Measurements from ENCODE around the gene KMT2C.
"Not testable (repeated sequence)": the region's sequence is repeated elsewhere in the genome, so short reads cannot be mapped to it uniquely, and the experiment has no call there.

The KMT2C gene

DNA sequence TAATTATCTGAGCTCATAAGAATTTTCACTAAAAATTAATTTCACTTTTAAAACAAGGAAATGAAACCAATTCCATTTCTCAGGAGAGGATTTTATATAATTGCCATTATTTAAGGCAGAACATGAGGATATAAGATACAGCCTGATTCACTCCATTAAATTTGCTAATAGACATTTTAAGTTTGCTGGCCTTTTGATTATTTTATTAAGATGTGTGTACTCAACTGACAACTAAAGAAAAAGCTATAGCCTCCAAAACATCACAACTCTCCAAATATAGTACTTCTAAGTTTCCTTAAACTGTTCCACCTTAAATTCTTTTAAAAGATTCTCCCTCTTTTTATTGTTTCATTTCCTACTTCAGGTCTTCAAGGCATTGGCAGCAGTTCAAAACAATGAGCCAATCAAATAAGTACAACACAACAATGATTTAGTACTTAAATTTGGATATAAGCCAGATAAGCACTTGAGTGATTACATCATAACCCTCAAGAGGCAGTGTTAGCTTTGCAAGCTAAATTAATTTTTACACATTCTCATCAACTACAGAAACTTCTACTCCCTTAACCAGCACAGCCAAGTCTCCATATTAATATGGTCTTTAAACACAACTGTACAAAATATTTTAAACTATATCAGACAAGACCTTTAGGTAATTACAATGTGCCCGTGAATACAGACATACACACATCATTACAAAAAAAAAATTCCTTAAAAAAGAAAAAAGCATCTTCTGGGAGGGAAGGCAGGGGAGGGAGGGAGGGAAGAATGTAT lies 121.8 kb downstream of the KMT2C start:
- no peak for DNase-seq (ENCODE audit: low read depth in 1 of 2, low spot score in 1 of 2)

DNA sequence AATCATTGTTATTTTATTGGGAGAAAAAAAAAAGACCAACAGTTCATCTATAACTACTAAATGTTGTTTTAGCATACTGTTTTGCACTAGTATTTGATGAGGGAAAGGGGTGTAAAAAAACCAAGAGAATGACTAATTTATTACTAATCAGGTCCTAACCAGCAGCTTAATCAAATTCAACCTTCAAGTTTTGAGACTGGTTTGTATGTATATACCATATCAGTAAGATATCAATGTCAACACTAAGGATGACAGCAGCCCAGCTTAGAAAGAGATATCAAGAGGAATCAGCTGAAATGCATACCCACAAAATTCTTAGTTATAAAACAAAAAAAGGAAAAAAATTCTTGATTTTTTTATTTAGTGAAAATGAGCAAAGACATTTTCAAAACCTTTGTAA lies 122.6 kb downstream of the KMT2C start:
- no peak for DNase-seq (ENCODE audit: low read depth in 1 of 2, low spot score in 1 of 2)

DNA sequence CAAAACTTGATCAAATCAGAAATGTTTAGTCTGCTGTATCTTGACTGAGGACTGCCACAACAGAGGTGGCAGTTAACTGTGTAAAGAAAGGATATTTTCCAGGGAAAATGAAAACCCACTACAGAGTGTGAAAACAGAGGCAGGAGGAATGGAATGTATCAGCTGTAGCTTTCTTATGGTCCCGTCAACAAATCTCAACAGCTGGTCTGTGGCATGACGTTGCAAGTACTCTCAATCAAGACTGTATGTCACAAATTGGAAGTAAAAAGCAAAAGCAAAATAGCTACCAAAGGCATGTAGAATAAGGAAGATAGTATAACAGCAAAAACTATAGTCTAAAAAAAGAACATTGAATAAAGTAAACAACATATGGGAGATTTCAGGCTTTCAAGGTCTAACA lies 123.5 kb downstream of the KMT2C start:
- DNase-seq (ENCODE audit: low read depth in 1 of 2, low spot score in 1 of 2), result no peak

DNA sequence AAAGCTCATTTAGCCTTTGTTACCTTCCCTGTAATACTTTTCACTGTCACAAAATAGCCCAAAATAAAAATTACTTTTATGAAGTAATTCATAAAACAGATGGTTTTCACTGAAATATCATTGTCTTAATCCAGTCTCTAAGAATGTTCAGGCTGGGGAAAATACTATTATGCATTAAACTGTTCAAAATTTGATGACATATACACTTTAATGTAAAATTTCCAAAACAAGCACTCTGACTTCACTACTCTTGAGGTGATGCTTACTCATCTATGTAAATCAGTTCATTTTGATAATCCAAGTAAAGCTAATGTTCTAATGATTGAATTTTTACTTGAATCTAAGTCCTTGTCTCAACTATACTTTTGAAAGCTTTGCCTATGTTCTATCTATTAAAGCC lies 127.9 kb downstream of the KMT2C start:
- DNase-seq (ENCODE audit: low read depth in 1 of 2, low spot score in 1 of 2), result no peak

DNA sequence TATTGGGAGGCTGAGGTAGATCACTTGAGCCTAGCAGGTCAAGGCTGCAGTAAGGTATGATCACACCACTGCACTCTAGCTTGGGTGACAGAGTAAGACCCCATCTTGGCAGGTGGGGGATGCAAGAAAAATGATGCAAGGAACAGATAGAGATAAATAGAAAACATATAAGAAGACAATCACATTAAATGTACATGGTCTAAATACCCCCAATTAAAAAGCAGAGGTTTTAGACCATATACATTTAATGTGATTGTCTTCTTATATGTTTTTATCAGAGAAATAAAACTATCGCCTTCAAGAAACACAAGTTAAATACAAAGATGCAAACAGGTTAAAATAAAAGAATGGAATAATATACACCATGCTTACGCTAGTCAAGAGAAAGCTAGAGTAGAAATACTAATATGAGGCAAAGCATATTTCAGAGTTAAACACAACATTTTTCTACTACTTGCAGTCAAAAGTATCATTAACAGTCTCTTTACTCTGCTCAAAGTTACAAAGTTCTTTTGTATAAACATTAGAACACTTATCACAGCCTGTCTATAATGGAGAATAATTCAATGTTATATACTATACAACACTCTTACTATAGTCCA lies 136.2 kb downstream of the KMT2C start:
- not testable (repeated sequence) for DNase-seq (ENCODE audit: low read depth in 1 of 2, low spot score in 1 of 2)

DNA sequence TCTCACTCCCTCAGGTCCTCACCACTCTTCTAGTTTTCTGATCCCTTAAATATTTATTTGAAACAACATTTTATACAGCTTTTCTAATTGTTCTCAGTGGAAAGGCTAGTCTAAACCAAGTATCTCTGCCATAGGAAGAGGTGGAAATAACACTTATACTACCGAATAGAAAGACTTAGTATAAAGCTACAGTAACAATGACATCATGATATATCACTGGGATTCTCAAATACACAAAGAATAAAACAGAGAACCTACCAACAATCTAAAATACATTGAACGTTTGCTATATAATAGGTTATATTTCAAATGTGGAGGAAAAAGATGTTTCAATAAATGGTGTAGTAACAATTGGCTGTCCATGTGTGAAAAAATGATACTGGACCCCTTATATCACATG lies 142.9 kb downstream of the KMT2C start:
- no peak for DNase-seq (ENCODE audit: low read depth in 1 of 2, low spot score in 1 of 2)

DNA sequence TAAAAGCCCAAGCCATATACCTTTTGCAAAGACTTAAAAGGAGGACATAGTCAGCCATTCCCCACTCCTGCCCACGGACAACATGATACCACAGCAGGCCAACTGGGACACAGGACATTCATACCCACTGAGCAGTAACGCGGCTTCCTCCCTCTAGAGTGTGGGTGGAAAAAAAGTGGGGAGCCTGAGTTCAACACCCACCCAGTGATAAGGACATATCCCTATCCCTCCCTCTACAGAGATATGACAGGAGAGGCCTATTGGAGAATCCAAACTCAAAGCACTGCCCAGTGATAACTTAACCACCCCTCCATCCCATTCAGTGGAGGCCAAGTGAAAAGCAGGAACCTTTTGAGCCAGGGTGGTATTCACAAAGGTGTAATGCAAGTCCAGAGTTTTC lies 148.8 kb downstream of the KMT2C start:
- DNase-seq (ENCODE audit: low read depth in 1 of 2, low spot score in 1 of 2), result not testable (repeated sequence)

DNA sequence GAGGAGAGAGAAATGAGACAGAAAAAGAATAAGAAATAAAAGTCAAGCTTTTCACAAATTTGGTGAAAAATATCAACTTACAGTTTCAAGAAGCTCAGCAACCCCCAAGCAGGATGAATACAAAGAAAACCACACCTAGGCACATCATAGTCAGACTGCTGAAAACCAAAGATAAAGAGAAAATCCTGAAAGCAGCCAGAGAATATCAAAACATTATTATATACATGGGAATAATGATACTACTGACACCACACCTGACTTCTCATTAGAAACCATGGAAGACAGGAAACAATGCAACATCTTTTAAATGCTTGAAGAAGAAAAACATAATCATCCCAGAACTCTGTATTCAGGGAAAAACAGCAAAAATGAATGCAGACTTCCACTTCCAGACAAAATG lies 149.6 kb downstream of the KMT2C start:
- DNase-seq (ENCODE audit: low read depth in 1 of 2, low spot score in 1 of 2), result not testable (repeated sequence)

DNA sequence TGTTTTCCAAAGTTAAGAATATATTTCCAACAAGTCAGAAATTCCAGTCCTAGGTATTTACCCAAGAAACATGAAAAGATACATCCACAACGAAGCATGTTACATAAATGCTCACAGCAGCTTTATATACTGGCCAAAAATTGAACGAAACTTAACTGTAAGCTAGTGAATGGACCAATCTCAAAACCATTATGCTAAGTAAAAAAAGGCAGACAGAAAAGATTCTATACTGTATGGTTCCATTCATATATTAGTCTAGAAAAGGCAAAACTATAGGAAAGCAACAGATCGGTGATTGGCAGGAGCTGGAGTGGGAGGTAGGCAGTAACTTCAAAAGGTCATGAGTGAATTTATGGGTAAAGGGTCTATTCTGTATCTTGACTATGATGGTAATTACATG lies 150.8 kb downstream of the KMT2C start:
- DNase-seq (ENCODE audit: low read depth in 1 of 2, low spot score in 1 of 2), result not testable (repeated sequence)

DNA sequence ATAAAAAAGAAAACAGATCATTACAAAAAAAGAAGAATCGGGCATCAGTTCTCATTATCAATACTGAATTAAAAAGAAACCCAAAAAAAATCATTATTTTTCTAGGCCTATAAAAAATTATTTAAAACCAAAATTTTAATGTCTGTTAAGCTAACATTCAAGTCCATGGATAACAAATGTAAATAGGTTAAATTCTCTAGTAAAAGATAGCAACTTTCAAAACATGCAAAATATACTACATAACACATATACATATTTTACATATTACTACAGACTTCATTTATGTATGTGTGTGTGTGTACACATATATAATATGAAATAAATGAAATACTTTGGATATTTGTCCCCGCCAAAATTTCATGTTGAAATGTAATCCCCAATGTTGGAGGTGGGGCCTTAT lies 158.1 kb downstream of the KMT2C start:
- DNase-seq (ENCODE audit: low read depth in 1 of 2, low spot score in 1 of 2), result not testable (repeated sequence)

DNA sequence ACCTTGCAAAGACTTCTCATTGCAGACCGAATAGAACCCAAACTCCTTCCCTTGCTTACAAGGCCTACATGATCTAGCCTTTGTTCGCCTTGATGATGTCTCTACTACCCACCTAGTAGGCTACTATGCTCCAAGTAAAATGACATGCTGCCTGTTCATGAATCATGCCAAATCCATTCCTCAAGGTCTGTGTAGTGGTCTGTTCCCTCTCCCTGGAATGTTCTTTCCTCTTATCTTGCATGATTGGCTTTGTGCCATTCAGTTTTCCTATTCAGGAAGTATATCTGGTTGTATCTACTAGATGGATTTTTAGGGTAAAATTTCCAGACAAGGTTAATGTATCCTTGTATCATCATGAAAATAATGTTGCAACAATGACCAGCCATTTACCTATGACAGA lies 165.4 kb downstream of the KMT2C start:
- not testable (repeated sequence) for DNase-seq (ENCODE audit: low read depth in 1 of 2, low spot score in 1 of 2)

DNA sequence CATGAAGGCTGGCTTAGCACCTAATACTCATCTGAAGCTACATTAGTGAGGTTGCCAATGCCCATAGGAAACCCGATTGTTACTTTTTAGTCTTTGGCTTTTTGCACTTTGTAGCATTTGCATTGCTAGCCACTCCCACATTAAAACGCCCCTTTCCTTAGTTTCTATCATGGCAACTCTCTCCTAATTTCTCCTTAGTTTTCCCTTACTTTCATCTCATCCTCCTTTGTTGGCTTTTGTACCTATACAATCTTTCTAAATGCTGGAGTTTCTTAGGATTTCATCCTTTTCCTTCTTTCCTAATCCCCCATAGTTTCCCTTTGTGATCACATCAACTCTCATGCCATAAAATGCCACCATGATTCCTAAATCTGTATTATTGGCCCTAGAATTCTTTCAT lies 168.9 kb downstream of the KMT2C start:
- not testable (repeated sequence) for DNase-seq (ENCODE audit: low read depth in 1 of 2, low spot score in 1 of 2)

DNA sequence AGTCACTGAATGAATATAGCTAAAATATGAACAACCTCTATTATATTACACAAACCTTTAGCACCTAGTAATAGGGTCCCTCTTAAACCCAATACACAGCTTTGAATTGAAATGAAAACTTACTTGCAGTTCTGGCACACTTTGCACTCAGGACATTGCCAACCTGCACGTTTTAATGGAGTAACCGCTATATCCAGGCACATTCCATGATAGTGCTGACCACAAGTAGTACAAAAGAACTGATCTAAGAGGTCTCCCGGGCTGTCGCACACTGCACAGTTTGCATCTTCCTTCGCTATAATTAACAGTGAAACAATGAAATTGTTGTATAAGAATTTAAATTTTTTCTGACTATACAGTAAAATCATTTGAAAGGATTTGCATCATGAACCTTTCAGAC lies 170.9 kb downstream of the KMT2C start:
- not testable (repeated sequence) for DNase-seq (ENCODE audit: low read depth in 1 of 2, low spot score in 1 of 2)

DNA sequence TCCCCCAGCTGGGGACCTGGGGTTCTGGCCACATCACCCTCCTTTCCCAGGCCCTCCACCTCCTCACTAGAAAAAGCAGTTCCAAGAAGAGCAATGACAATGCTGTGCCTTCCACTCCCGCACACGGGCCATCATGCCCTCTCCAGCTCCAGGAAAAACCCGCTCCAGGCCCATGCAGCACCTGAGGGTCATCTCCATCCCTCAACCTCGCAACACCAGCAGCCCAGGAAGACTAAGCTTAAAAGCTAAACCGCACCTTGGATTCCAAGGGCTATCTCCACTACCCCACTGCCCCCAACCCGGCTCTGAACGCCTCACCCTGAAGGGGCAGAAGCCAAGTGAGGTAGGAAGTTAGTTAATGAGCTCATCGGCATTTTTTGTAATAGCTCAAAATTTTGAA lies 173.7 kb downstream of the KMT2C start:
- not testable (repeated sequence) for DNase-seq (ENCODE audit: low read depth in 1 of 2, low spot score in 1 of 2)

DNA sequence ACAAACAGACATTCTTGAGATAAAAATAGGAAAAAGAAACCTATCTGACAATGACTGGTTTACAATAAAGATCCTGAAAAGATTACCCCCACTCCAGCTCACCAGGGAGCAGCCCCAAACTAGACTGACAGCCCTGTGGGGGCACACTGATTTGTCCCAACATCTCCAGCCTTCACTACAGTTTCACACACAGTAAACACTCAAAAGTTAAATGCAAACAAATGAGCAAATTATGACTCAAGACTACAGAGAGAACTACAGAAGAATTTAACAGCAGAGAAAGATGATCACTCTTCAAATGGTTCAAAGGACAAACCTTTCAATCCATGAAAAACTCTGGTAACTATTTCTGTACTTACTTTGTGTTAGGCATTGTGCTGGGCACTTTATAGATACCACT lies 176.2 kb downstream of the KMT2C start:
- not testable (repeated sequence) for DNase-seq (ENCODE audit: low read depth in 1 of 2, low spot score in 1 of 2)

DNA sequence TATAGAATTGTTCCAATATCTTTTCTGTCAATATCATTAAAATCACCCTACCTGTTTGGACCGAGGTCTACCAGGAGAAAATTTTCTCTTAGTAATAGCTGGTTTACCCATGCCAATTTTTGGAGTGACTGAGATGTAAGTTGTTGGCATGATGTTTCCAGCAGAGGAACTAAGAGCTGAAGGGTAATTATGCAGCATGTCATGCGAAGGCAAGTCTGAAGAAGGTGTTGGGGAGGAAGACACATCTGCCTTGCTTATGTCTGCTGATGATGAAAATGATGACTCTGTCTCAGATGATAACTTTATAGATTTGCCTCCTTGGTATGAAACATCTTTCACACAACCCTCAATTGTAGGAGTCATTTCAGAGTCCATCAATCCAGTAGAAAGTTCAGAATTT lies 188.0 kb downstream of the KMT2C start:
- not testable (repeated sequence) for DNase-seq (ENCODE audit: low read depth in 1 of 2, low spot score in 1 of 2)

DNA sequence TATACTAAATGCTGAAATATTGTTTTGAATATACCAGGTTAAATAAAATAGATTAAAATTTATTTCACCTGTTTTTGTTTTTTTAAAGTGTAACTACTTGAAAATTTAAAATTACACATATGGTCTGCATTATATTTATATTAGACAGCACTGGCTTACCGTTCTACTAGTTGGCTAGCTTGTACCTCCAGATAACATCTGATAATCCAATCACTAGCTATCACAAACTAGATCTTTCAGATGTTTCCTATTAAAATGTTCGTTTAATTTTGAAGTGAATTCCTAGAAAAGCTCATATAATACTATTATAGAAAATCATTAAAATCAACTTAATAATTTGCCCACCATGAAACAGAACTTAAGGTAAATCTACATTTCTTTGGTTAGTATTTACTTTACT lies 190.4 kb downstream of the KMT2C start:
- DNase-seq (ENCODE audit: low read depth in 1 of 2, low spot score in 1 of 2), result not testable (repeated sequence)

DNA sequence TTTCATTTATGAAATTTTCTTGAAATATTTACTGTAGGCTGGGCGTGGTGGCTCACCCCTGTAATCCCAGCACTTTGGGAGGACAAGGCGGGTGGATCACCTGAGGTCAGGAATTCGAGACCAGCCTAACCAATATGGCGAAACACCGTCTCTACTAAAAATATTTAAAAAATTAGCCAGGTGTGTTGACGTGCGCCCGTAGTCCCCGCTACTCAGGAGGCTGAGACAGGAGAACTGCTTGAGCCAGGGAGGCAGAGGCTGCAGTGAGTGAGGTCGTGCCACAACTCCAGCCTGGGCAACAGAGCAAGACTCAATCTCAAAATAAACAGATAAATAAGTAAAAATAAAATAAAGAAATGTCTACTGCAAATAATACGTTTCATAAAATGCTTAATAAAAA lies 192.3 kb downstream of the KMT2C start:
- not testable (repeated sequence) for DNase-seq (ENCODE audit: low read depth in 1 of 2, low spot score in 1 of 2)

DNA sequence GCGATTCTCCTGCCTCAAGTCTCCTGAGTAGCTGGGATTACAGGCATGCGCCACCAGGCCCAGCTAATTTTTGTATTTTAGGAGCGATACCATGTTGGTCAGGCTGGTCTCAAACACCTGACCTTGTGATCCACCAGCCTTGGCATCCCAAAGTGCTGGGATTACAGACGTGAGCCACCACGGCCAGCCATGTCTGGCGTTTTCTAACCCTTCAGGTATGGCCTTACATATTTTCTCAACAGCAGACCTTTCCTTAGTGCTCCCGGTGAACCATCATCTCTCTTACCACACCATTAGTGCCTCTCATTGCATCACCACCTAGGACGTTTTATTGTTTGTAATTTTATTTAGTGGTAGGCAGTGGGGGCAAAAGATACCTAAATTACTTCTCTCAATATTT lies 194.5 kb downstream of the KMT2C start:
- not testable (repeated sequence) for DNase-seq (ENCODE audit: low read depth in 1 of 2, low spot score in 1 of 2)

DNA sequence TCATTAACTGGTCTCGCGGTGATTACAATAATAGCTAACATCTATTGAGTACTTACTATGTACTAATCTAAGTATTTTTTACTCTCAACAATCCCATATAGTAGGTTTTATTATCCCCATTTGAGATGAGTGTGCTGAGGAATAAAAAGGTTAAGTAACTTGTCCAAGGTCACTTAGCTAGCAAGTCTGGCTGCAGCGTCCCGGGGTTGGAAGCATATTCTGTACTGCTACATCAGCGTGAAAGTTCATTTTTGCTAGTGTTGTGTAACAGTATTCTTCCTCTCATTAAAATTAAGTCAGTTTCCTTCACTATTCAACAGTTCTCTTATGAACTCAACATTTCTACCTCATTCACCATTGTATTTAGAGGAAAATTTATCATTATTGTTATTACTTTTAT lies 199.5 kb downstream of the KMT2C start:
- DNase-seq (ENCODE audit: low read depth in 1 of 2, low spot score in 1 of 2), result not testable (repeated sequence)

DNA sequence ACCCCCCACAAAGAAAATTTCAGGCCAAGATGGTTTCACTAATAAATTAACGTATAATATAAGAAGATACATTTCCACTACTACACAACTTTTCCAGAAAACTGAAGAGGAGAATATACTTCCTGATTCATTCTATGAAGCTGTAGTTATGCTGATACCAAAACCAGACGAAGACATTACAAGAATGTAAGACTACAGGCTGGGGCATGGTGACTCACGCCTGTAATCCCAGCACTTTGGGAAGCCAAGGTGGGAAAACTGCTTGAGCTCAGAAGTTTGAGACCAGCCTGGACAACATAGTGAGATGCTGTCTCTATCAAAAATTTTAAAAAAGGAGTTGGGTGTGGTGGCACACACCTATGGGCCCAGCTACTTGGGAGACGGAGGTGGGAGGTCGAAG lies 201.4 kb downstream of the KMT2C start:
- not testable (repeated sequence) for DNase-seq (ENCODE audit: low read depth in 1 of 2, low spot score in 1 of 2)

DNA sequence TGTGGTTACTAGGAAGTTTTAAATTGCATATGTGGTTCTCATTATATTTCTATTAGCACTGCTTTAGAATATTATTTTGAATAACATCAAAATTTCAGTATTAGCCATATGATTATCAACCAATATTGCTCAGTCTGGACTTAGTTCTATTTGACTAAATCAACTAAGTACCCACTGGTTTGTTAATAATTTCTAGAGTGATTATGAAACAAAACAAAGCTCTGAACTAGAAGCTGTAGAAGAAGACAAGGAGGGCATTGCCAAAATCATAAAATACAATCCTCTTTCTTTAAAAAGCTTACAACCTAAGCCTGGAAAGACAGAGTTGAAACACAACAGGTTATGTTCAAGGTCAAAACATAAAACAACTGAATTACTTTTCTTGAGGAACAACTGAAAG lies 204.7 kb downstream of the KMT2C start:
- no peak for DNase-seq (ENCODE audit: low read depth in 1 of 2, low spot score in 1 of 2)

DNA sequence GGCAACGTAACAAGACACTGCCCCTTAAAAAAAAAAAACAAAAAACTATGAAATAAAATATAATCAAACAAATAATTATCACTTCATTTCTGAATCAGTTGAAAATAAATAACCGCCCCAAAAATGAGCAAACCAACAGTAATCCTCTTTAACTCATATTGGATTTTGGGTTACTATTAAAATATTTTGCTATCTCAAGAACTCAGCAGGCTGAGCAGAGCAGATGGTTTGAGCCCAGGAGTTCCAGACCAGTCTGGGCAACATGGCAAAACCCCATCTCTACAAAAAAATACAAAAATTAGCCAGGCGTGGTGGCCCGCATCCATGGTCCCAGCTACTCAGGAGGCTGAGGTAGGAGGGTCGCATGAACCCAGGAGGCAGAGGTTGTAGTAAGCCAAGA lies 216.2 kb downstream of the KMT2C start:
- DNase-seq (ENCODE audit: low read depth in 1 of 2, low spot score in 1 of 2), result not testable (repeated sequence)
